WTC11 (cell line): Measurements from ENCODE around the gene TROAP. TPM values are rescaled to one million over a fixed set of nuclear protein-coding genes. Genes with fewer than 3 reads are reported as not detected.

Experiments used
- ATAC-seq: fragments of 200-7000 bp; cut with Tn5 transposase; 2 replicates; pipeline ENCODE4 v1.10.0; 2021; ENCODE audit warnings: mild to moderate bottlenecking, moderate library complexity
- CTCF ChIA-PET: fragments of 300-600 bp; sonication (Branson Sonifier 250); formaldehyde crosslinking; loops from one replicate; lab custom pipeline; 2021; ENCODE audit warnings: antibody characterized with exemption; lab: Charles Lee
- POLR2A ChIA-PET: fragments of 350-600 bp; sonication (Branson Sonifier 250); formaldehyde crosslinking; loops from one replicate; lab custom pipeline; 2021; ENCODE audit warnings: antibody characterized with exemption; lab: Charles Lee
- DNase-seq: peaks from one replicate; pipeline ENCODE4 v3.0.0; 2021; ENCODE audit warnings: low spot score
- H3K27ac Mint-ChIP-seq: 2 replicates; pipeline ENCODE4 v1.8.0; 2021; ENCODE audit warnings: mixed read lengths
- H3K27me3 Mint-ChIP-seq: 2 replicates; pipeline ENCODE4 v1.8.0; 2021; ENCODE audit warnings: low read depth, mild to moderate bottlenecking, moderate library complexity, mixed read lengths
- H3K36me3 Mint-ChIP-seq: 2 replicates; pipeline ENCODE4 v1.8.0; 2021; ENCODE audit warnings: mixed read lengths
- H3K4me1 Mint-ChIP-seq: 2 replicates; pipeline ENCODE4 v1.8.0; 2022; ENCODE audit warnings: mixed read lengths
- H3K4me3 Mint-ChIP-seq: 2 replicates; pipeline ENCODE4 v1.8.0; 2021; ENCODE audit warnings: mild to moderate bottlenecking, moderate library complexity, mixed read lengths
- H3K9me3 Mint-ChIP-seq: 2 replicates; pipeline ENCODE4 v1.8.0; 2021; ENCODE audit warnings: mixed read lengths
- ELF4 ChIP-seq: sonication (generic); formaldehyde crosslinking; IDR thresholded peaks from 2 replicates; pipeline ENCODE4 v1.8.1; 2022; ENCODE audit warnings: low read depth, mild to moderate bottlenecking, moderate library complexity, missing genetic modification reagents
- ESRRA ChIP-seq: sonication (generic); formaldehyde crosslinking; IDR thresholded peaks from 2 replicates; pipeline ENCODE4 v1.8.1; 2022; ENCODE audit warnings: mild to moderate bottlenecking, missing genetic modification reagents, borderline replicate concordance
- NFATC4 ChIP-seq: fragments of 250-450 bp; sonication (Bioruptor Pico); IDR thresholded peaks from 2 replicates; pipeline ENCODE4 v1.9.0; 2021; ENCODE audit warnings: mild to moderate bottlenecking
- RELA ChIP-seq: sonication (generic); formaldehyde crosslinking; IDR thresholded peaks from 2 replicates; pipeline ENCODE4 v1.8.1; 2022; ENCODE audit warnings: missing genetic modification reagents, mild to moderate bottlenecking, borderline replicate concordance
- RORB ChIP-seq: fragments of 250-450 bp; sonication (Bioruptor Pico); IDR thresholded peaks from 2 replicates; pipeline ENCODE4 v1.9.0; 2021; ENCODE audit warnings: mild to moderate bottlenecking
- SOX15 ChIP-seq: fragments of 250-450 bp; sonication (Bioruptor Pico); IDR thresholded peaks from 2 replicates; pipeline ENCODE4 v1.9.0; 2021; ENCODE audit warnings: mild to moderate bottlenecking
- SP1 ChIP-seq: sonication (generic); formaldehyde crosslinking; conservative IDR thresholded peaks from 2 replicates; pipeline ENCODE4 v1.8.1; 2022; ENCODE audit warnings: missing genetic modification reagents
- ZBTB21 ChIP-seq: sonication (generic); formaldehyde crosslinking; IDR thresholded peaks from 2 replicates; pipeline ENCODE4 v1.8.1; 2023; ENCODE audit warnings: mild to moderate bottlenecking, missing genetic modification reagents, borderline replicate concordance
- ZNF138 ChIP-seq: sonication (generic); formaldehyde crosslinking; conservative IDR thresholded peaks from 2 replicates; pipeline ENCODE4 v1.8.1; 2022; ENCODE audit warnings: mild to moderate bottlenecking, moderate library complexity, missing genetic modification reagents
- ZNF219 ChIP-seq: sonication (generic); formaldehyde crosslinking; IDR thresholded peaks from 2 replicates; pipeline ENCODE4 v1.8.0; 2023; ENCODE audit warnings: missing genetic modification reagents, mild to moderate bottlenecking, borderline replicate concordance
- ZNF423 ChIP-seq: fragments of 250-450 bp; sonication (Bioruptor Pico); IDR thresholded peaks from 2 replicates; pipeline ENCODE4 v2.1.2; 2022; ENCODE audit warnings: mild to moderate bottlenecking, moderate library complexity
- total RNA-seq: library from RNA; stranded (reverse); gene quantifications from 3 replicates; pipeline ENCODE4 v1.2.3, GENCODE V29; 2021
- TF ChIP-seq, protein P1 (sequence below): sonication (generic); formaldehyde crosslinking; IDR thresholded peaks from 2 replicates; pipeline ENCODE4 v1.8.1; 2023; ENCODE audit warnings: mild to moderate bottlenecking, missing genetic modification reagents
- TF ChIP-seq, protein P2 (sequence below): fragments of 250-450 bp; sonication (Bioruptor Pico); IDR thresholded peaks from 2 replicates; pipeline ENCODE4 v1.9.0; 2021; ENCODE audit warnings: moderate library complexity, mild to moderate bottlenecking, inconsistent platforms, borderline replicate concordance
- TF ChIP-seq, protein P3 (sequence below): fragments of 250-450 bp; sonication (Bioruptor Pico); IDR thresholded peaks from 2 replicates; pipeline ENCODE4 v1.9.0; 2021; ENCODE audit warnings: mild to moderate bottlenecking
- TF ChIP-seq, protein P4 (sequence below): sonication (generic); formaldehyde crosslinking; IDR thresholded peaks from 2 replicates; pipeline ENCODE4 v1.8.1; 2023; ENCODE audit warnings: mild to moderate bottlenecking, missing genetic modification reagents
- TF ChIP-seq, protein P5 (sequence below): sonication (generic); formaldehyde crosslinking; IDR thresholded peaks from 2 replicates; pipeline ENCODE4 v1.8.1; 2022; ENCODE audit warnings: low read depth, missing genetic modification reagents, borderline replicate concordance
- TF ChIP-seq, protein P6 (sequence below): sonication (generic); formaldehyde crosslinking; IDR thresholded peaks from 2 replicates; pipeline ENCODE4 v1.8.0; 2022; ENCODE audit warnings: mild to moderate bottlenecking, missing genetic modification reagents

The TROAP gene
- total RNA-seq, 1 experiment from 2014 or later: 89.2 TPM

DNA sequence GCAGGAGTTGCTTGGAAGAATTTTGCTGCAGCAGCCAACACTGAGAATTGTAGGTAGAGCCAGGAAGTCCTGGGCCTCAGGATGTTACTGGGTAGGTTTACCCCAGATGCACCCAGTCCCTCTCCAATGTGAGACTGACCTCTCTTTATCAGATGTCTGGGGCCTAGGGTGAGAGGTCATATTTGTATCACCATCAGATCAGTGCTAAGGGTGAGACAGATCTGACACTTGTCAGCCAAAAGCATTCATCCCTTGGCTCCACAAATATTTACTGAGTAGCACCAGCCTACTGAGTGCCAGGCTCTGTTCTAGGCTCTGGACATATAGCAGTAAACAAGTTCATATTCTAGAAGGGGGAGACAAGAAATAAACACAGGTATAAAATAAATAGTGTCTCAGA is 4.3 kb downstream of the TROAP start (continued):
- TF ChIP-seq ZBTB21 (CRISPR knock-in tag): no peak

DNA sequence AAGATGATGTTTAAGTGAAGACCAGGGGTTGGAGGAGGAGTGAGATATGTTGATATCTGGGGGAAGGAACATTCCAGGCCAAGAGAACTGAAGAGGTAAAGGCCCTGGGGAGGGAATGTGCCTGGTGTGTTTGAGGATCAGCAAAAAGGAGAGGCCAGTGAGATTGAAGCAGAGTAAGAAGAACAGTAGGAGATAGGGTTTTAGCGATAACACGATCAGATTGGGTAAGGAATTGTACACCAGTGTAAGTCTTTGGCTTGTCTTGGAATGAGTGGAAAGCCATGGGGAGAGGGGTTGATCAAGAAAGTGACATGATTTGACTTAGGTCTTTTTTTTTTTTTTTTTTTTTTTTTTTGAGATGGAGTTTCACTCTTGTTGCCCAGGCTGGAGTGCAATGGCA is 4.8 kb downstream of the TROAP start:
- no peak for ATAC-seq
- H3K4me1 Mint-ChIP-seq: peaks cover 20% of the 10 kb centered on the region
- TF ChIP-seq SP1 (no peak), ELF4 (no peak)
- TF ChIP-seq, protein P1, sequence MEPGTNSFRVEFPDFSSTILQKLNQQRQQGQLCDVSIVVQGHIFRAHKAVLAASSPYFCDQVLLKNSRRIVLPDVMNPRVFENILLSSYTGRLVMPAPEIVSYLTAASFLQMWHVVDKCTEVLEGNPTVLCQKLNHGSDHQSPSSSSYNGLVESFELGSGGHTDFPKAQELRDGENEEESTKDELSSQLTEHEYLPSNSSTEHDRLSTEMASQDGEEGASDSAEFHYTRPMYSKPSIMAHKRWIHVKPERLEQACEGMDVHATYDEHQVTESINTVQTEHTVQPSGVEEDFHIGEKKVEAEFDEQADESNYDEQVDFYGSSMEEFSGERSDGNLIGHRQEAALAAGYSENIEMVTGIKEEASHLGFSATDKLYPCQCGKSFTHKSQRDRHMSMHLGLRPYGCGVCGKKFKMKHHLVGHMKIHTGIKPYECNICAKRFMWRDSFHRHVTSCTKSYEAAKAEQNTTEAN (CRISPR knock-in tag): no peak
- TF ChIP-seq, all 79 proteins: peak for 0
- Mint-ChIP-seq H3K27ac (no peak overlapping the region), H3K27me3 (peaks cover 16% of the 10 kb centered on the region), H3K4me3 (no peak overlapping the region), H3K36me3 (peaks cover 31% of the 10 kb centered on the region), H3K9me3 (no peaks in the 10 kb centered on the region)
- ChIA-PET CTCF (no interaction called here), POLR2A (no interaction called here)
- DNase-seq: no peak

DNA sequence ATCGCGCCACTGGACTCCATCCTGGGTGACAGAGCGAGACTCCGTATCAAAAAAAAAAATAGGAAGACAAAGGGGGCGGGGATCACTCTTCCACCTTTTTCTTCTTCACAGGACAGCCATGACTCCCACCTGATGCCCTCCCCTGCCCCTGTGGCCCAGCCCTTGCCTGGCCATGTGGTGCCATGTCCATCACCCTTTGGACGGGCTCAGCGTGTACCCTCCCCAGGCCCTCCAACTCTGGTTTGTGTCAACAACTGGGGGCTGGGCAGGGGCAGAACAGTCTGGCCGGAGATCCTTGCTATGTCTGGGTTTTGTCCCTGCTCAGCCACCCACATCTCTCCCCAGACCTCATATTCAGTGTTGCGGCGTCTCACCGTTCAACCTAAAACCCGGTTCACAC is 5.8 kb downstream of the TROAP start:
- DNase-seq (no peak), ATAC-seq (no peak)
- Mint-ChIP-seq H3K4me1 (peaks cover 20% of the 10 kb centered on the region), H3K9me3 (no peaks in the 10 kb centered on the region), H3K27ac (no peak overlapping the region), H3K27me3 (peaks cover 25% of the 10 kb centered on the region)
- POLR2A ChIA-PET: no interaction called here
- TF ChIP-seq RELA: no peak
- TF ChIP-seq, protein P2, sequence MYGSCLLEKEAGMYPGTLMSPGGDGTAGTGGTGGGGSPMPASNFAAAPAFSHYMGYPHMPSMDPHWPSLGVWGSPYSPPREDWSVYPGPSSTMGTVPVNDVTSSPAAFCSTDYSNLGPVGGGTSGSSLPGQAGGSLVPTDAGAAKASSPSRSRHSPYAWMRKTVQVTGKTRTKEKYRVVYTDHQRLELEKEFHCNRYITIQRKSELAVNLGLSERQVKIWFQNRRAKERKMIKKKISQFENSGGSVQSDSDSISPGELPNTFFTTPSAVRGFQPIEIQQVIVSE (CRISPR knock-in tag): no peak
- no peak for TF ChIP-seq SP1
- TF ChIP-seq, protein P3, sequence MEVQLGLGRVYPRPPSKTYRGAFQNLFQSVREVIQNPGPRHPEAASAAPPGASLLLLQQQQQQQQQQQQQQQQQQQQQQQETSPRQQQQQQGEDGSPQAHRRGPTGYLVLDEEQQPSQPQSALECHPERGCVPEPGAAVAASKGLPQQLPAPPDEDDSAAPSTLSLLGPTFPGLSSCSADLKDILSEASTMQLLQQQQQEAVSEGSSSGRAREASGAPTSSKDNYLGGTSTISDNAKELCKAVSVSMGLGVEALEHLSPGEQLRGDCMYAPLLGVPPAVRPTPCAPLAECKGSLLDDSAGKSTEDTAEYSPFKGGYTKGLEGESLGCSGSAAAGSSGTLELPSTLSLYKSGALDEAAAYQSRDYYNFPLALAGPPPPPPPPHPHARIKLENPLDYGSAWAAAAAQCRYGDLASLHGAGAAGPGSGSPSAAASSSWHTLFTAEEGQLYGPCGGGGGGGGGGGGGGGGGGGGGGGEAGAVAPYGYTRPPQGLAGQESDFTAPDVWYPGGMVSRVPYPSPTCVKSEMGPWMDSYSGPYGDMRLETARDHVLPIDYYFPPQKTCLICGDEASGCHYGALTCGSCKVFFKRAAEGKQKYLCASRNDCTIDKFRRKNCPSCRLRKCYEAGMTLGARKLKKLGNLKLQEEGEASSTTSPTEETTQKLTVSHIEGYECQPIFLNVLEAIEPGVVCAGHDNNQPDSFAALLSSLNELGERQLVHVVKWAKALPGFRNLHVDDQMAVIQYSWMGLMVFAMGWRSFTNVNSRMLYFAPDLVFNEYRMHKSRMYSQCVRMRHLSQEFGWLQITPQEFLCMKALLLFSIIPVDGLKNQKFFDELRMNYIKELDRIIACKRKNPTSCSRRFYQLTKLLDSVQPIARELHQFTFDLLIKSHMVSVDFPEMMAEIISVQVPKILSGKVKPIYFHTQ (CRISPR knock-in tag): no peak
- TF ChIP-seq, protein P4, sequence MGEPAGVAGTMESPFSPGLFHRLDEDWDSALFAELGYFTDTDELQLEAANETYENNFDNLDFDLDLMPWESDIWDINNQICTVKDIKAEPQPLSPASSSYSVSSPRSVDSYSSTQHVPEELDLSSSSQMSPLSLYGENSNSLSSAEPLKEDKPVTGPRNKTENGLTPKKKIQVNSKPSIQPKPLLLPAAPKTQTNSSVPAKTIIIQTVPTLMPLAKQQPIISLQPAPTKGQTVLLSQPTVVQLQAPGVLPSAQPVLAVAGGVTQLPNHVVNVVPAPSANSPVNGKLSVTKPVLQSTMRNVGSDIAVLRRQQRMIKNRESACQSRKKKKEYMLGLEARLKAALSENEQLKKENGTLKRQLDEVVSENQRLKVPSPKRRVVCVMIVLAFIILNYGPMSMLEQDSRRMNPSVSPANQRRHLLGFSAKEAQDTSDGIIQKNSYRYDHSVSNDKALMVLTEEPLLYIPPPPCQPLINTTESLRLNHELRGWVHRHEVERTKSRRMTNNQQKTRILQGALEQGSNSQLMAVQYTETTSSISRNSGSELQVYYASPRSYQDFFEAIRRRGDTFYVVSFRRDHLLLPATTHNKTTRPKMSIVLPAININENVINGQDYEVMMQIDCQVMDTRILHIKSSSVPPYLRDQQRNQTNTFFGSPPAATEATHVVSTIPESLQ (CRISPR knock-in tag): no peak
- TF ChIP-seq, protein P5, sequence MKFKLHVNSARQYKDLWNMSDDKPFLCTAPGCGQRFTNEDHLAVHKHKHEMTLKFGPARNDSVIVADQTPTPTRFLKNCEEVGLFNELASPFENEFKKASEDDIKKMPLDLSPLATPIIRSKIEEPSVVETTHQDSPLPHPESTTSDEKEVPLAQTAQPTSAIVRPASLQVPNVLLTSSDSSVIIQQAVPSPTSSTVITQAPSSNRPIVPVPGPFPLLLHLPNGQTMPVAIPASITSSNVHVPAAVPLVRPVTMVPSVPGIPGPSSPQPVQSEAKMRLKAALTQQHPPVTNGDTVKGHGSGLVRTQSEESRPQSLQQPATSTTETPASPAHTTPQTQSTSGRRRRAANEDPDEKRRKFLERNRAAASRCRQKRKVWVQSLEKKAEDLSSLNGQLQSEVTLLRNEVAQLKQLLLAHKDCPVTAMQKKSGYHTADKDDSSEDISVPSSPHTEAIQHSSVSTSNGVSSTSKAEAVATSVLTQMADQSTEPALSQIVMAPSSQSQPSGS (CRISPR knock-in tag): no peak
- no peak for TF ChIP-seq ESRRA (CRISPR knock-in tag)
- no peak for TF ChIP-seq ZNF219 (CRISPR knock-in tag)
- no peak for TF ChIP-seq ZNF138 (CRISPR knock-in tag)
- TF ChIP-seq, protein P6, sequence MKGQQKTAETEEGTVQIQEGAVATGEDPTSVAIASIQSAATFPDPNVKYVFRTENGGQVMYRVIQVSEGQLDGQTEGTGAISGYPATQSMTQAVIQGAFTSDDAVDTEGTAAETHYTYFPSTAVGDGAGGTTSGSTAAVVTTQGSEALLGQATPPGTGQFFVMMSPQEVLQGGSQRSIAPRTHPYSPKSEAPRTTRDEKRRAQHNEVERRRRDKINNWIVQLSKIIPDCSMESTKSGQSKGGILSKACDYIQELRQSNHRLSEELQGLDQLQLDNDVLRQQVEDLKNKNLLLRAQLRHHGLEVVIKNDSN (CRISPR knock-in tag): no peak
- TF ChIP-seq RORB (CRISPR knock-in tag): no peak
- TF ChIP-seq ZNF423 (CRISPR knock-in tag): no peak
- TF ChIP-seq NFATC4 (CRISPR knock-in tag): no peak
- TF ChIP-seq SOX15 (CRISPR knock-in tag): no peak
- TF ChIP-seq, all 79 proteins: peak for 0
- CTCF ChIA-PET: interaction anchor here (5.2 kb wide), 1 partner anchor 34 kb away, joined by 122 read pairs; the partner anchor contains the start of gene PRPH
- Mint-ChIP-seq H3K4me3 (no peak overlapping the region), H3K36me3 (peaks cover 31% of the 10 kb centered on the region)
